K562 (cell line): Measurements from ENCODE around the gene OIT3.

Source experiments
- REST ChIP-seq, 2 experiments: fragments of 450-650 bp; formaldehyde crosslinking in 1 of 2; IDR thresholded peaks; 2 replicates each; pipeline versions ENCODE4 v1.4.0 to v1.6.1; 2014 to 2020; ENCODE audit warnings: mild to moderate bottlenecking in 2 of 2, borderline replicate concordance in 1 of 2, low read depth in 1 of 2
- ZNF224 ChIP-seq: sonication (generic); formaldehyde crosslinking; IDR thresholded peaks from 2 replicates; pipeline ENCODE4 v1.8.0; 2022; ENCODE audit warnings: mild to moderate bottlenecking, missing genetic modification reagents

GRCh38 chr10:72943498-72944234 is 50.1 kb downstream of the OIT3 start:
- TF ChIP-seq ZNF224 (no peak), REST (IDR thresholded peaks at IDR 0.05; ENCODE audit: borderline replicate concordance) (no peak), REST (CRISPR knock-in tag; IDR thresholded peaks at IDR 0.05; ENCODE audit: low read depth) (no peak)
